ENCODE measurements around the gene KDM1B. TPM values are rescaled to one million over a fixed set of nuclear protein-coding genes. Genes with fewer than 3 reads are reported as not detected.

Gene KDM1B
- total and polyA plus RNA-seq, 9 of the 15 experiments (the other 6 are each of a cell fraction or from before 2014, with no cell fraction given), result 1.4 to 58.9 (median 36.3) TPM

- TF ChIP-seq TFE3 (CRISPR knock-in tag; IDR thresholded peaks at IDR 0.05), result no peak
- no peak for TF ChIP-seq HNRNPUL1 (IDR thresholded peaks at IDR 0.05; ENCODE audit: low read length)
- peak; percentile 69 for TF ChIP-seq MYC (IDR thresholded peaks at IDR 0.05; ENCODE audit: low read depth, low read length)
- no peak for TF ChIP-seq MYC (CRISPR knock-in tag; IDR thresholded peaks at IDR 0.05; ENCODE audit: borderline replicate concordance, low read depth)
- TF ChIP-seq FOSL1 (tag; conservative IDR thresholded peaks at IDR 0.05), result peak; percentile 68
- peak; percentile 81 for TF ChIP-seq TAF1 (IDR thresholded peaks at IDR 0.05; ENCODE audit: control insufficient read depth, extremely low read depth, insufficient read depth, low read length, severe bottlenecking)
- no peak for TF ChIP-seq ZNF133 (CRISPR knock-in tag; IDR thresholded peaks at IDR 0.05)
- TF ChIP-seq, protein P1, sequence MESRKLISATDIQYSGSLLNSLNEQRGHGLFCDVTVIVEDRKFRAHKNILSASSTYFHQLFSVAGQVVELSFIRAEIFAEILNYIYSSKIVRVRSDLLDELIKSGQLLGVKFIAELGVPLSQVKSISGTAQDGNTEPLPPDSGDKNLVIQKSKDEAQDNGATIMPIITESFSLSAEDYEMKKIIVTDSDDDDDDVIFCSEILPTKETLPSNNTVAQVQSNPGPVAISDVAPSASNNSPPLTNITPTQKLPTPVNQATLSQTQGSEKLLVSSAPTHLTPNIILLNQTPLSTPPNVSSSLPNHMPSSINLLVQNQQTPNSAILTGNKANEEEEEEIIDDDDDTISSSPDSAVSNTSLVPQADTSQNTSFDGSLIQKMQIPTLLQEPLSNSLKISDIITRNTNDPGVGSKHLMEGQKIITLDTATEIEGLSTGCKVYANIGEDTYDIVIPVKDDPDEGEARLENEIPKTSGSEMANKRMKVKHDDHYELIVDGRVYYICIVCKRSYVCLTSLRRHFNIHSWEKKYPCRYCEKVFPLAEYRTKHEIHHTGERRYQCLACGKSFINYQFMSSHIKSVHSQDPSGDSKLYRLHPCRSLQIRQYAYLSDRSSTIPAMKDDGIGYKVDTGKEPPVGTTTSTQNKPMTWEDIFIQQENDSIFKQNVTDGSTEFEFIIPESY (CRISPR knock-in tag; IDR thresholded peaks at IDR 0.05), result peak; percentile 8; the same call in 1 of the 2 replicates
- peak; percentile 62; the same call in 1 of the 2 replicates for TF ChIP-seq XRCC5 (IDR thresholded peaks at IDR 0.05; ENCODE audit: low read depth, low read length)
- TF ChIP-seq ZBTB11 (CRISPR knock-in tag; IDR thresholded peaks at IDR 0.05), result peak in 1 of 3 experiments; percentile 75; a peak in 2 of 6 replicates
- TF ChIP-seq FUS (optimal IDR thresholded peaks at IDR 0.05; ENCODE audit: low read depth, low read length), result peak; percentile 53
- TF ChIP-seq, protein P2, sequence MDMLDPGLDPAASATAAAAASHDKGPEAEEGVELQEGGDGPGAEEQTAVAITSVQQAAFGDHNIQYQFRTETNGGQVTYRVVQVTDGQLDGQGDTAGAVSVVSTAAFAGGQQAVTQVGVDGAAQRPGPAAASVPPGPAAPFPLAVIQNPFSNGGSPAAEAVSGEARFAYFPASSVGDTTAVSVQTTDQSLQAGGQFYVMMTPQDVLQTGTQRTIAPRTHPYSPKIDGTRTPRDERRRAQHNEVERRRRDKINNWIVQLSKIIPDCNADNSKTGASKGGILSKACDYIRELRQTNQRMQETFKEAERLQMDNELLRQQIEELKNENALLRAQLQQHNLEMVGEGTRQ (CRISPR knock-in tag; IDR thresholded peaks at IDR 0.05), result no peak
- no peak for TF ChIP-seq IRF9 (tag; IDR thresholded peaks at IDR 0.05)
- TF ChIP-seq BACH1 (tag; IDR thresholded peaks at IDR 0.05), result no peak
- no peak for TF ChIP-seq RFX5 (IDR thresholded peaks at IDR 0.05; ENCODE audit: low read depth, low read length)
- no peak for TF ChIP-seq ZNF165 (CRISPR knock-in tag; IDR thresholded peaks at IDR 0.05; ENCODE audit: borderline replicate concordance)
- TF ChIP-seq ZNF232 (CRISPR knock-in tag; IDR thresholded peaks at IDR 0.05), result no peak
- peak; percentile 85 for TF ChIP-seq PRPF4 (IDR thresholded peaks at IDR 0.05; ENCODE audit: insufficient read depth, low read depth, low read length, poor library complexity, severe bottlenecking)
These were observed 109.1 kb downstream of the KDM1B start, which contains the start of gene DEK (continued) for GRCh38 chr6:18264219-18264922.

Measured in K562 (cell line).